Endometrial microvascular endothelial cells (primary cell): ENCODE results near the gene TLR7. TPM values are rescaled to one million over a fixed set of nuclear protein-coding genes. Genes with fewer than 3 reads are reported as not detected.

Experiments used
- in situ Hi-C: cut with HindIII; loops from 2 replicates; pipeline ENCODE4 v1.10.0; 2017; ENCODE audit warnings: low sequenced_read_pairs, low pct_unique_long_range_greater_than_20kb; ENCODE audit errors: inconsistent ontology term
- total RNA-seq: library from RNA; depleted of rRNA; stranded (reverse); fragments of >200 nt; gene quantifications from one replicate; pipeline ENCODE4 v1.2.3, GENCODE V29; 2015; ENCODE audit errors: inconsistent ontology term

TLR7 gene
- total RNA-seq, 1 donor from 2014 or later, result not detected

GRCh38 chrX:12919620-12920019, 52.7 kb downstream of the TLR7 start:
- in situ Hi-C loops, result no loop called here

- in situ Hi-C loops, result no loop called here
Observed at GRCh38 chrX:12920990-12921389, 54.1 kb downstream of the TLR7 start.

- in situ Hi-C loops, result no loop called here
Observed at GRCh38 chrX:12921886-12922598, 55.2 kb downstream of the TLR7 start.

- in situ Hi-C loops, result no loop called here
Observed at GRCh38 chrX:12922599-12922919, 55.7 kb downstream of the TLR7 start.

- in situ Hi-C loops, result no loop called here
Observed at GRCh38 chrX:12929701-12930100, 62.8 kb downstream of the TLR7 start.

GRCh38 chrX:12930150-12930549, 63.3 kb downstream of the TLR7 start:
- in situ Hi-C loops, result no loop called here

DNA sequence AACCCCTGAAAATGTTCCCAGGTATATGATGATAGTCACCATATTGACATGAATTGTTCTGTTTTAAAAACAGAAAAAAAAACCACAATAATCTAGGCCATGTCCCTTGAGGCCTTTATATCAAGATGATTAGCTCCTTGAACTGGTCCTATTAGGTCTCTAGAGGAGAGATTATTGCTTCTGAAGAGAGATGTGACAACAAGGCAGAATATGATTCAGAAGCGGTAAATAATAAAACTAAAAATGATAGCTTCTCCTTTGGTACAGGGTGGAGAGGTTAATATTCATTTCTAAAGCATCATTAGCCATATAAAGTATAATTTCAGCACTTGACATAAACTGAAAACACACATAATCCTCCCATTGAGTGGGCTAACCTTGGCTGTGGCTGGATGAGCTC, 65.4 kb downstream of the TLR7 start:
- in situ Hi-C loops, result no loop called here

DNA sequence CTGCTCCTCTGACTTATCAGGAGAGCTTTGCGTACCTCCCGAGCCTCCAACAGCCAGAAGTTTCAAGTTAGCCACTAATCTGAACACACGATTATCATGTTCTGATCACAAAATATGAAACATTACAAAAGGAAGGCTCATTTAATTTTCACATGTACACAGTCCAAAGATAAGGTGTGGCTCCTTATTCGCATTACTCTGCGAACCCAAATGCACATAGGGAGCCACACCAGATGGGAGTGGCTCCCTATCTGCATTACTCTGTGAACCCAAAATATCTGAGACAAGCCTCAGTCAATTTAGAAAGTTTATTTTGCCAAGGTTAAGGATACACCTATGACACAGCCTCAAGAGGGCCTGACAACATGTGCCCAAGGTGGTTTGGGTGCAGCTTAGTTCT, 68.0 kb downstream of the TLR7 start:
- in situ Hi-C loops, result no loop called here

DNA sequence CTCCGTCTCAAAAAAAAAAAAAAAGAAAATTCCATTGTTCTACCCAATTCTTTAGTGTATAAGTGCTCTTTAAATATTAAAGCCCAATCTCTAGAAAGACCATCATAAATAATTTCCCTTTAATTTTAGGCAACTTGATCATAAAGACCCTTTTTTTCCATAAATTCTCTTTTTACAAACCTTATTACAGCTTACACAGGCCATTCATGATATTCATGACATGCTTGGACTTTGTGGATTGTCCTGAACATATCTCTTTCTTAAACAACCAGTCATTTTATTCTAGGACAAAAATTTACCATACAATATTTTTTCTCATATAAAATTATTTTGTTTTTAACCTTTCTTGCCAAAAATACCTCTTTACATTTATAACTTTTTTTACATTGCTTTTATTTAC, 70.1 kb downstream of the TLR7 start:
- in situ Hi-C loops, result no loop called here

Other genes starting within 250 kb of the TLR7 start
- gene PRPS2, start 75.7 kb upstream of the TLR7 start, total RNA-seq, result 35.0 TPM
- gene TLR8, start 39.5 kb downstream of the TLR7 start, total RNA-seq, result not detected
- 5,249 TPM for gene TMSB4X, start 108.0 kb downstream of the TLR7 start, total RNA-seq
- gene FAM9C, start 177.5 kb downstream of the TLR7 start, total RNA-seq, result not detected